A549 (cell line): Measurements from ENCODE around the gene IFIT1B. TPM values are rescaled to one million over a fixed set of nuclear protein-coding genes. Genes with fewer than 3 reads are reported as not detected.
A peak's percentile ranks its signal among the peaks of the same experiment; 100 is the strongest.

Experiments
- ATAC-seq, 2 experiments: fragments of 200-7000 bp in 1 of 2; fragments of >200 bp in 1 of 2; cut with Nextera tagmentation in 1 of 2; cut with Tn5 transposase in 1 of 2; 3 replicates each; pipeline versions ENCODE4 v1.8.0 to v1.9.1; 2018 to 2020; ENCODE audit warnings: mild to moderate bottlenecking in 1 of 2, moderate library complexity in 1 of 2
- CTCF ChIA-PET: fragments of 300-600 bp; sonication (Branson Sonifier 250); formaldehyde crosslinking; extraction: SDS; loops from one replicate; lab custom pipeline; 2021; ENCODE audit warnings: antibody characterized with exemption, inconsistent platforms; lab: Yijun Ruan, JAX
- POLR2A ChIA-PET: fragments of 350-600 bp; formaldehyde crosslinking; extraction: SDS; loops from one replicate; lab custom pipeline; 2021; ENCODE audit warnings: antibody characterized with exemption, inconsistent platforms; lab: Yijun Ruan, JAX
- DNase-seq, 2 experiments: peaks; one replicate each; pipeline versions ENCODE4 v3.0.0 to v3.0.0-alpha.2; 2011 to 2016; ENCODE audit warnings: low read depth in 1 of 2, low spot score in 1 of 2
- FAIRE-seq: peaks from 2 replicates; lab custom pipeline; 2011; peaks lifted over from hg19 to GRCh38; lab: Jason Lieb, UNC
- H3K27ac ChIP-seq, 2 experiments: fragments of >200 bp; sonication (Bioruptor Twin); formaldehyde crosslinking; 3 replicates each; pipeline ENCODE4 v1.5.1; 2016 to 2017
- H3K4me1 ChIP-seq: fragments of >200 bp; sonication (Bioruptor Twin); formaldehyde crosslinking; 3 replicates; pipeline ENCODE4 v1.6.1; 2016
- H3K4me2 ChIP-seq: fragments of >200 bp; sonication (Bioruptor Twin); formaldehyde crosslinking; 3 replicates; pipeline ENCODE4 v1.6.1; 2016
- H3K4me3 ChIP-seq: fragments of >200 bp; sonication (Bioruptor Twin); formaldehyde crosslinking; 3 replicates; pipeline ENCODE4 v1.5.1; 2016
- H3K9me3 ChIP-seq: fragments of >200 bp; sonication (Bioruptor Twin); formaldehyde crosslinking; 3 replicates; pipeline ENCODE4 v1.6.1; 2016
- CBX2 ChIP-seq: fragments of 200-600 bp; sonication (generic); IDR thresholded peaks from 2 replicates; pipeline ENCODE4 v1.6.1; 2016; ENCODE audit warnings: low read depth, mild to moderate bottlenecking, borderline replicate concordance
- CEBPB ChIP-seq, 2 experiments: fragments of >200 bp in 1 of 2; sonication (Bioruptor Twin) in 1 of 2; formaldehyde crosslinking in 1 of 2; IDR thresholded peaks; 2 replicates each; pipeline ENCODE4 v1.6.1; 2012 to 2016
- CTCF ChIP-seq: fragments of >200 bp; sonication (Bioruptor Twin); formaldehyde crosslinking; IDR thresholded peaks from 3 replicates; pipeline ENCODE4 v1.5.1; 2016
- EHMT2 ChIP-seq: fragments of 200-600 bp; sonication (generic); IDR thresholded peaks from 2 replicates; pipeline ENCODE4 v1.6.1; 2016; ENCODE audit warnings: antibody characterized with exemption, low read depth, mild to moderate bottlenecking, moderate library complexity
- FOSL2 ChIP-seq, 2 experiments: fragments of 450-650 bp in 1 of 2; fragments of >200 bp in 1 of 2; sonication (Bioruptor Twin) in 1 of 2; formaldehyde crosslinking; IDR thresholded peaks; 2 replicates each; pipeline versions ENCODE4 v1.5.0 to v1.6.1; 2016 to 2020; ENCODE audit warnings: mild to moderate bottlenecking in 1 of 2, moderate library complexity in 1 of 2
- GATA3 ChIP-seq: IDR thresholded peaks from 2 replicates; pipeline ENCODE4 v1.6.1; 2012; ENCODE audit warnings: borderline replicate concordance
- HOXB13 ChIP-seq: fragments of 250-450 bp; sonication (Bioruptor Pico); IDR thresholded peaks from 2 replicates; pipeline ENCODE4 v1.5.0; 2020; ENCODE audit warnings: low read depth, mild to moderate bottlenecking, moderate library complexity
- JUNB ChIP-seq: fragments of >200 bp; sonication (Bioruptor Twin); formaldehyde crosslinking; IDR thresholded peaks from 2 replicates; pipeline ENCODE4 v1.6.1; 2016
- MAX ChIP-seq: IDR thresholded peaks from 2 replicates; pipeline ENCODE4 v1.6.1; 2012
- MAZ ChIP-seq: fragments of 150-350 bp; IDR thresholded peaks from 2 replicates; pipeline ENCODE4 v1.6.1; 2014; ENCODE audit warnings: antibody characterized with exemption, low read depth, low read length, borderline replicate concordance
- MYC ChIP-seq: IDR thresholded peaks from 2 replicates; pipeline ENCODE4 v1.6.1; 2012; ENCODE audit warnings: mild to moderate bottlenecking, inconsistent platforms, low read length, improper control_type of control experiment, borderline replicate concordance
- NR3C1 ChIP-seq: fragments of >200 bp; sonication (Bioruptor Twin); formaldehyde crosslinking; IDR thresholded peaks from 3 replicates; pipeline ENCODE4 v1.6.1; 2017
- RARB ChIP-seq: fragments of 250-450 bp; sonication (Bioruptor Pico); IDR thresholded peaks from 2 replicates; pipeline ENCODE4 v1.8.0; 2021; ENCODE audit warnings: mild to moderate bottlenecking, moderate library complexity
- RFX5 ChIP-seq: fragments of 450-650 bp; IDR thresholded peaks from 2 replicates; pipeline ENCODE4 v1.7.1; 2014; ENCODE audit warnings: antibody characterized with exemption, mild to moderate bottlenecking, moderate library complexity
- RNF2 ChIP-seq: fragments of 200-600 bp; sonication (generic); IDR thresholded peaks from 2 replicates; pipeline ENCODE4 v1.6.1; 2016; ENCODE audit warnings: low read depth, mild to moderate bottlenecking, antibody characterized with exemption, moderate library complexity, borderline replicate concordance
- TP53 ChIP-seq: fragments of 250-450 bp; sonication (Bioruptor Pico); IDR thresholded peaks from 2 replicates; pipeline ENCODE4 v1.5.0; 2021; ENCODE audit warnings: mild to moderate bottlenecking, moderate library complexity
- ZFP36 ChIP-seq: fragments of 450-650 bp; IDR thresholded peaks from 2 replicates; pipeline ENCODE4 v1.6.1; 2014; ENCODE audit warnings: borderline replicate concordance; ENCODE audit not compliant: partially characterized antibody
- ZSCAN20 ChIP-seq: fragments of 250-450 bp; sonication (Bioruptor Pico); IDR thresholded peaks from 2 replicates; pipeline ENCODE4 v1.8.0; 2022; ENCODE audit warnings: mild to moderate bottlenecking, moderate library complexity
- WGBS: methylation state at CpG from one replicate; pipeline ENCODE4 v1.1.6; 2017; ENCODE audit errors: missing lambda C conversion rate; 5-methylcytosine and 5-hydroxymethylcytosine counted together
- polyA plus RNA-seq, 4 experiments: library from polyadenylated mRNA; depleted of rRNA in 3 of 4; stranded (reverse); fragments of >200 nt; fragmentation: RNase III in 1 of 4; extraction: RNeasy Plus Mini Kit Qiagen cat#74134 plus additional on column Dnase treatment in 1 of 4; gene quantifications; 2 replicates in 3 of 4; 3 replicates in 1 of 4; pipeline ENCODE4 v1.2.3, GENCODE V29; 2011 to 2017
- TF ChIP-seq, protein P1 (sequence below): fragments of 250-450 bp; sonication (Bioruptor Pico); IDR thresholded peaks from 2 replicates; pipeline ENCODE4 v1.5.0; 2020; ENCODE audit warnings: low read depth, mild to moderate bottlenecking, moderate library complexity
- TF ChIP-seq, protein P2 (sequence below): fragments of >200 bp; sonication (Bioruptor Twin); formaldehyde crosslinking; IDR thresholded peaks from 3 replicates; pipeline ENCODE4 v1.6.1; 2016
- TF ChIP-seq, protein P3 (sequence below): fragments of 200-600 bp; sonication (generic); IDR thresholded peaks from 2 replicates; pipeline ENCODE4 v1.6.1; 2016; ENCODE audit warnings: antibody characterized with exemption, mild to moderate bottlenecking, moderate library complexity

IFIT1B gene
- polyA plus RNA-seq, 2 of the 4 experiments (the other 2 are of a cell fraction): not detected

DNA sequence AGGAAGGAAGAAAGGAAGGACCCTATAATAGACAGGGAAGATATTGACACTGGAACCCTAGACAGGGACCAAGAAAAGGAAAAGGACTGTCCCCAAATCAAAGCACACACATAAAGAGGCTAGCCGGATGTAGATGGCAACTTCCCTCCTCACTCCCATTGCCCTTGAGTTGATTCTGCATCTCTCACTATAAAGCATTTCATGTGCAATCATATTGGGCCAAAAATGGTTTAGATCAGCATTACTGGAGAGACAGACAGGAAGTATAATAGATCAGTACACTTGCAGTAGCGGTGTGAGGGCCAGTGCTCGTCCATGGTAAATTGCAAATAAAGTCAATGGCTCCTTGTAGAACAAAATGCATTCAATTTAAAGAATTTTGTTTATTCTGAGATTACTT, 41.6 kb upstream of the IFIT1B start:
- WGBS: 94% methylated on average over 3 of the region's 3 CpGs
- FAIRE-seq: no peak
- TF ChIP-seq EHMT2: no peak
- no peak for TF ChIP-seq RNF2
- no peak for TF ChIP-seq MAZ
- no peak for TF ChIP-seq JUNB
- TF ChIP-seq MYC: no peak
- no peak for TF ChIP-seq MAX
- no peak for TF ChIP-seq ZFP36
- no peak for TF ChIP-seq RARB (CRISPR knock-in tag)
- TF ChIP-seq NR3C1: no peak
- no peak for TF ChIP-seq GATA3
- TF ChIP-seq, protein P1, sequence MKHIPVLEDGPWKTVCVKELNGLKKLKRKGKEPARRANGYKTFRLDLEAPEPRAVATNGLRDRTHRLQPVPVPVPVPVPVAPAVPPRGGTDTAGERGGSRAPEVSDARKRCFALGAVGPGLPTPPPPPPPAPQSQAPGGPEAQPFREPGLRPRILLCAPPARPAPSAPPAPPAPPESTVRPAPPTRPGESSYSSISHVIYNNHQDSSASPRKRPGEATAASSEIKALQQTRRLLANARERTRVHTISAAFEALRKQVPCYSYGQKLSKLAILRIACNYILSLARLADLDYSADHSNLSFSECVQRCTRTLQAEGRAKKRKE (CRISPR knock-in tag): no peak
- TF ChIP-seq ZSCAN20: no peak
- TF ChIP-seq, protein P2, sequence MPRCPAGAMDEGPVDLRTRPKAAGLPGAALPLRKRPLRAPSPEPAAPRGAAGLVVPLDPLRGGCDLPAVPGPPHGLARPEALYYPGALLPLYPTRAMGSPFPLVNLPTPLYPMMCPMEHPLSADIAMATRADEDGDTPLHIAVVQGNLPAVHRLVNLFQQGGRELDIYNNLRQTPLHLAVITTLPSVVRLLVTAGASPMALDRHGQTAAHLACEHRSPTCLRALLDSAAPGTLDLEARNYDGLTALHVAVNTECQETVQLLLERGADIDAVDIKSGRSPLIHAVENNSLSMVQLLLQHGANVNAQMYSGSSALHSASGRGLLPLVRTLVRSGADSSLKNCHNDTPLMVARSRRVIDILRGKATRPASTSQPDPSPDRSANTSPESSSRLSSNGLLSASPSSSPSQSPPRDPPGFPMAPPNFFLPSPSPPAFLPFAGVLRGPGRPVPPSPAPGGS: no peak
- TF ChIP-seq CTCF: no peak
- no peak for TF ChIP-seq HOXB13 (CRISPR knock-in tag)
- no peak for TF ChIP-seq CEBPB (IDR thresholded peaks at IDR 0.05)
- TF ChIP-seq, all 56 proteins: peak for 0
- H3K4me2 ChIP-seq: no peak overlapping the region
- ChIA-PET CTCF (no interaction called here), POLR2A (no interaction called here)
- no peak overlapping the region for H3K27ac ChIP-seq
- DNase-seq (no peak), ATAC-seq (no peak)
- H3K4me1 ChIP-seq: peaks cover 20% of the 10 kb centered on the region
- no peak overlapping the region for H3K4me3 ChIP-seq
- H3K9me3 ChIP-seq: no peaks in the 10 kb centered on the region

DNA sequence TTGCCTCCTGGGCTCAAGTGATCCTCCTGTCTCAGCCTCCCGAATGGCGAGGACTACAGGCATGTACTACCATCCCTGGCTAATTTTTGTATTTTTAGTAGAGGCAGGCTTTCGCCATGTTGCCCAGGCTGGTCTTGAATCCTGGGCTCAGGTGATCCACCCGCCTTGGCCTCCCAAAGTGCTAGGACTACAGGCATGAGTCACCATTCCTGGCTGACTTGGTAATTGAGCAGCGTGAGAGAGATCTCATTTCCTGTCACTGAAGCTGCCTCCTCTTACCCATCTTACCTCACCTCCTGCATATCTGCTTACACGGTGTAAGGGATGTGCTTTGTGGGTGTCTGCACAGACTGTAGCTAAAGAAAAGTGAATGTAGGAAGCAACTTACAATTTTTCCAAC, 40.4 kb upstream of the IFIT1B start:
- no peak for TF ChIP-seq TP53
- no peak for TF ChIP-seq RFX5
- no peak for TF ChIP-seq FOSL2 (IDR thresholded peaks at IDR 0.05)
- peak; percentile 36; the same call in 1 of the 2 replicates for TF ChIP-seq FOSL2 (CRISPR knock-in tag; IDR thresholded peaks at IDR 0.05)
- TF ChIP-seq CBX2: no peak
- TF ChIP-seq, protein P2: no peak
- TF ChIP-seq, protein P3, sequence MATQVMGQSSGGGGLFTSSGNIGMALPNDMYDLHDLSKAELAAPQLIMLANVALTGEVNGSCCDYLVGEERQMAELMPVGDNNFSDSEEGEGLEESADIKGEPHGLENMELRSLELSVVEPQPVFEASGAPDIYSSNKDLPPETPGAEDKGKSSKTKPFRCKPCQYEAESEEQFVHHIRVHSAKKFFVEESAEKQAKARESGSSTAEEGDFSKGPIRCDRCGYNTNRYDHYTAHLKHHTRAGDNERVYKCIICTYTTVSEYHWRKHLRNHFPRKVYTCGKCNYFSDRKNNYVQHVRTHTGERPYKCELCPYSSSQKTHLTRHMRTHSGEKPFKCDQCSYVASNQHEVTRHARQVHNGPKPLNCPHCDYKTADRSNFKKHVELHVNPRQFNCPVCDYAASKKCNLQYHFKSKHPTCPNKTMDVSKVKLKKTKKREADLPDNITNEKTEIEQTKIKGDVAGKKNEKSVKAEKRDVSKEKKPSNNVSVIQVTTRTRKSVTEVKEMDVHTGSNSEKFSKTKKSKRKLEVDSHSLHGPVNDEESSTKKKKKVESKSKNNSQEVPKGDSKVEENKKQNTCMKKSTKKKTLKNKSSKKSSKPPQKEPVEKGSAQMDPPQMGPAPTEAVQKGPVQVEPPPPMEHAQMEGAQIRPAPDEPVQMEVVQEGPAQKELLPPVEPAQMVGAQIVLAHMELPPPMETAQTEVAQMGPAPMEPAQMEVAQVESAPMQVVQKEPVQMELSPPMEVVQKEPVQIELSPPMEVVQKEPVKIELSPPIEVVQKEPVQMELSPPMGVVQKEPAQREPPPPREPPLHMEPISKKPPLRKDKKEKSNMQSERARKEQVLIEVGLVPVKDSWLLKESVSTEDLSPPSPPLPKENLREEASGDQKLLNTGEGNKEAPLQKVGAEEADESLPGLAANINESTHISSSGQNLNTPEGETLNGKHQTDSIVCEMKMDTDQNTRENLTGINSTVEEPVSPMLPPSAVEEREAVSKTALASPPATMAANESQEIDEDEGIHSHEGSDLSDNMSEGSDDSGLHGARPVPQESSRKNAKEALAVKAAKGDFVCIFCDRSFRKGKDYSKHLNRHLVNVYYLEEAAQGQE: no peak
- ChIA-PET POLR2A (no interaction called here), CTCF (interaction anchor here (1.4 to 3.0 kb wide), 2 partner anchors 11 to 31 kb away, joined by 4 to 8 read pairs; no protein-coding TSS in a partner anchor)
- no peaks in the 10 kb centered on the region for H3K9me3 ChIP-seq
- no peak overlapping the region for H3K4me3 ChIP-seq
- FAIRE-seq (no peak), ATAC-seq (no peak), DNase-seq (peak in 1 of 2 experiments; percentile 13)
- 68% methylated on average over 6 of the region's 6 CpGs for WGBS
- H3K4me1 ChIP-seq: peaks cover 19% of the 10 kb centered on the region
- H3K27ac ChIP-seq: no peak overlapping the region
- no peak overlapping the region for H3K4me2 ChIP-seq
